ENCODE measurements around the gene TGM5.
A peak's percentile ranks its signal among the peaks of the same experiment; 100 is the strongest.
"Not testable (repeated sequence)": the region's sequence is repeated elsewhere in the genome, so short reads cannot be mapped to it uniquely, and the experiment has no call there.

Gene TGM5

GRCh38 chr15:43241100-43241499 lies 25.6 kb downstream of the TGM5 start:
- FAIRE-seq, result no peak
- no peak for TF ChIP-seq TAF1 (IDR thresholded peaks at IDR 0.05; ENCODE audit: borderline replicate concordance, low read depth, low read length)
- no peak for TF ChIP-seq POLR2A (IDR thresholded peaks at IDR 0.05; ENCODE audit: low read depth, low read length)
- TF ChIP-seq POLR2AphosphoS5 (IDR thresholded peaks at IDR 0.05; ENCODE audit: low read depth, low read length), result no peak
- DNase-seq (ENCODE audit: insufficient read length), result no peak

GRCh38 chr15:43239732-43240491 lies 26.8 kb downstream of the TGM5 start:
- TF ChIP-seq POLR2AphosphoS5 (IDR thresholded peaks at IDR 0.05; ENCODE audit: low read depth, low read length) (no peak), POLR2A (IDR thresholded peaks at IDR 0.05; ENCODE audit: low read depth, low read length) (no peak), TAF1 (IDR thresholded peaks at IDR 0.05; ENCODE audit: borderline replicate concordance, low read depth, low read length) (no peak)
- DNase-seq (ENCODE audit: insufficient read length), result no peak
- no peak for FAIRE-seq

- DNase-seq (ENCODE audit: insufficient read length), result no peak
- no peak for TF ChIP-seq POLR2A (IDR thresholded peaks at IDR 0.05; ENCODE audit: low read depth, low read length)
- TF ChIP-seq POLR2AphosphoS5 (IDR thresholded peaks at IDR 0.05; ENCODE audit: low read depth, low read length), result no peak
- no peak for TF ChIP-seq TAF1 (IDR thresholded peaks at IDR 0.05; ENCODE audit: borderline replicate concordance, low read depth, low read length)
- no peak for FAIRE-seq
These were observed 28.0 kb downstream of the TGM5 start for GRCh38 chr15:43238671-43239131.

- TF ChIP-seq TAF1 (IDR thresholded peaks at IDR 0.05; ENCODE audit: borderline replicate concordance, low read depth, low read length) (no peak), POLR2A (IDR thresholded peaks at IDR 0.05; ENCODE audit: low read depth, low read length) (no peak), POLR2AphosphoS5 (IDR thresholded peaks at IDR 0.05; ENCODE audit: low read depth, low read length) (no peak)
- FAIRE-seq (no peak), DNase-seq (ENCODE audit: insufficient read length) (no peak)
These were observed 28.8 kb downstream of the TGM5 start for GRCh38 chr15:43237842-43238470.

GRCh38 chr15:43235536-43235935 lies 31.2 kb downstream of the TGM5 start:
- TF ChIP-seq TAF1 (IDR thresholded peaks at IDR 0.05; ENCODE audit: borderline replicate concordance, low read depth, low read length) (no peak), POLR2AphosphoS5 (IDR thresholded peaks at IDR 0.05; ENCODE audit: low read depth, low read length) (no peak), POLR2A (IDR thresholded peaks at IDR 0.05; ENCODE audit: low read depth, low read length) (no peak)

GRCh38 chr15:43232289-43232874 lies 34.3 kb downstream of the TGM5 start:
- TF ChIP-seq POLR2AphosphoS5 (IDR thresholded peaks at IDR 0.05; ENCODE audit: low read depth, low read length) (no peak), TAF1 (IDR thresholded peaks at IDR 0.05; ENCODE audit: borderline replicate concordance, low read depth, low read length) (no peak), POLR2A (IDR thresholded peaks at IDR 0.05; ENCODE audit: low read depth, low read length) (no peak)
- DNase-seq (ENCODE audit: insufficient read length) (no peak), FAIRE-seq (no peak)

More at GRCh38 chr15:43235536-43235935, 31.2 kb downstream of the TGM5 start:
- DNase-seq (ENCODE audit: insufficient read length) (no peak), FAIRE-seq (no peak)

GRCh38 chr15:43230640-43231115 lies 36.0 kb downstream of the TGM5 start:
- no peak for DNase-seq (ENCODE audit: insufficient read length)
- TF ChIP-seq POLR2A (IDR thresholded peaks at IDR 0.05; ENCODE audit: low read depth, low read length) (no peak), POLR2AphosphoS5 (IDR thresholded peaks at IDR 0.05; ENCODE audit: low read depth, low read length) (no peak), TAF1 (IDR thresholded peaks at IDR 0.05; ENCODE audit: borderline replicate concordance, low read depth, low read length) (no peak)
- no peak for FAIRE-seq

- no peak for FAIRE-seq
- DNase-seq (ENCODE audit: insufficient read length), result no peak
- TF ChIP-seq POLR2AphosphoS5 (IDR thresholded peaks at IDR 0.05; ENCODE audit: low read depth, low read length) (no peak), TAF1 (IDR thresholded peaks at IDR 0.05; ENCODE audit: borderline replicate concordance, low read depth, low read length) (no peak), POLR2A (IDR thresholded peaks at IDR 0.05; ENCODE audit: low read depth, low read length) (no peak)
These were observed 36.8 kb downstream of the TGM5 start for GRCh38 chr15:43229977-43230376.

GRCh38 chr15:43226436-43227305 lies 40.1 kb downstream of the TGM5 start:
- no peak for TF ChIP-seq POLR2A (IDR thresholded peaks at IDR 0.05; ENCODE audit: low read depth, low read length)
- DNase-seq (ENCODE audit: insufficient read length) (no peak), FAIRE-seq (no peak)

- FAIRE-seq; DNase-seq (ENCODE audit: insufficient read length): not testable (repeated sequence)
These were observed 40.8 kb downstream of the TGM5 start for GRCh38 chr15:43225950-43226255.

- FAIRE-seq, result peak; percentile 92
- peak; percentile 47 for DNase-seq (ENCODE audit: insufficient read length)
These were observed 41.4 kb downstream of the TGM5 start for GRCh38 chr15:43225201-43225949.

More at GRCh38 chr15:43225201-43225949, 41.4 kb downstream of the TGM5 start:
- TF ChIP-seq POLR2AphosphoS5 (IDR thresholded peaks at IDR 0.05; ENCODE audit: low read depth, low read length), result no peak
- TF ChIP-seq TAF1 (IDR thresholded peaks at IDR 0.05; ENCODE audit: borderline replicate concordance, low read depth, low read length), result no peak
- TF ChIP-seq POLR2A (IDR thresholded peaks at IDR 0.05; ENCODE audit: low read depth, low read length), result no peak
